Activated CD4-positive, alpha-beta T cell treated with anti-CD3 and anti-CD28 coated beads for 36 hours (primary cell): ENCODE measurements around the gene SECISBP2. TPM values are rescaled to one million over a fixed set of nuclear protein-coding genes. Genes with fewer than 3 reads are reported as not detected.

Experiments
- ATAC-seq: fragments of 200-7000 bp; cut with Tn5 transposase; one replicate; pipeline ENCODE4 v1.10.0; 2021; ENCODE audit warnings: mild to moderate bottlenecking, moderate library complexity
- CTCF ChIA-PET: fragments of 350-600 bp; sonication (Branson Sonifier 250); formaldehyde crosslinking; loops from one replicate; lab custom pipeline; 2021; ENCODE audit warnings: antibody characterized with exemption; lab: Charles Lee
- POLR2A ChIA-PET: fragments of 350-600 bp; sonication (Branson Sonifier 250); formaldehyde crosslinking; loops from one replicate; lab custom pipeline; 2021; ENCODE audit warnings: antibody characterized with exemption, inconsistent platforms; lab: Charles Lee
- DNase-seq: peaks from one replicate; pipeline ENCODE4 v3.0.0-alpha.2; 2020
- H3K27ac Mint-ChIP-seq: one replicate; pipeline ENCODE4 v1.8.0; 2021; ENCODE audit warnings: mixed read lengths
- H3K27me3 Mint-ChIP-seq: one replicate; pipeline ENCODE4 v1.8.0; 2021; ENCODE audit warnings: mixed read lengths
- H3K36me3 Mint-ChIP-seq: one replicate; pipeline ENCODE4 v1.8.0; 2021; ENCODE audit warnings: low read depth, mixed read lengths
- H3K4me1 Mint-ChIP-seq: one replicate; pipeline ENCODE4 v1.8.0; 2021; ENCODE audit warnings: mixed read lengths
- H3K4me3 Mint-ChIP-seq: one replicate; pipeline ENCODE4 v1.8.0; 2021; ENCODE audit warnings: mild to moderate bottlenecking, moderate library complexity, mixed read lengths
- H3K9me3 Mint-ChIP-seq: one replicate; pipeline ENCODE4 v1.8.0; 2021; ENCODE audit warnings: low read depth, mixed read lengths
- intact Hi-C, 2 experiments: fragments of 100-400 bp; cut with DNase I in 1 of 2; cut with micrococcal nuclease in 1 of 2; formaldehyde crosslinking; loops; one replicate each; pipeline versions ENCODE4 v1.14.2 to v1.15.1; 2022 to 2024; cut with DNase I, micrococcal nuclease
- total RNA-seq, 2 experiments: library from RNA; stranded (reverse); gene quantifications; one replicate each; pipeline ENCODE4 v1.2.3, GENCODE V29; 2021

SECISBP2 gene
- total RNA-seq, 2 experiments from 2014 or later: 38.6 to 49.9 TPM

DNA sequence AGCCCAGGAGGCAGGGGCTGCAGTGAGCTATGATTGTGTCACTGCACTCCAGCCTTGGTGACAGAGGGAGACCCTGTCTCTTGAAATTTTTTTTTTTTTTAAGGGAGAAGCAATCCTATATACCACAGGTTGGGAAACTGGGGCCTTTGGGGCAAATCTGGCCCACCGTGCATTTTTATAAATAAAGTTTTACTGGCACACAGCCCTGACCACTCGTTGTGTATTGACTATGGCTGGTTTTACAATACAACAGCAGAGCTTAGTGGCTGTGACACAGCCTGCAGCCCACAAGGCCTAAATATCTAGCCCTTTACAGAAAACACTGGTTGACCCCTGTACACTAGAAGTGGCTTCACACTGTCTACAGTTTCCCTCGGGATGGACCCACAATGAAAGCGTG lies 58.0 kb downstream of the SECISBP2 start:
- DNase-seq (no peak), ATAC-seq (no peak)
- H3K27ac Mint-ChIP-seq: peak overlapping the region; percentile 47
- H3K36me3 Mint-ChIP-seq: peaks cover 44% of the 10 kb centered on the region
- no peak overlapping the region for H3K4me3 Mint-ChIP-seq
- CTCF ChIA-PET: interaction anchor here (1.2 to 1.4 kb wide), 2 partner anchors 10 to 173 kb away, joined by 4 to 5 read pairs; no protein-coding TSS in a partner anchor
- H3K4me1 Mint-ChIP-seq: peaks cover 35% of the 10 kb centered on the region
- POLR2A ChIA-PET: interaction anchor here (0.5 kb wide), 1 partner anchor 548 kb away, joined by 3 read pairs; no protein-coding TSS in a partner anchor
- intact Hi-C loops: no loop called here
- no peaks in the 10 kb centered on the region for H3K27me3 Mint-ChIP-seq
- H3K9me3 Mint-ChIP-seq: no peaks in the 10 kb centered on the region

DNA sequence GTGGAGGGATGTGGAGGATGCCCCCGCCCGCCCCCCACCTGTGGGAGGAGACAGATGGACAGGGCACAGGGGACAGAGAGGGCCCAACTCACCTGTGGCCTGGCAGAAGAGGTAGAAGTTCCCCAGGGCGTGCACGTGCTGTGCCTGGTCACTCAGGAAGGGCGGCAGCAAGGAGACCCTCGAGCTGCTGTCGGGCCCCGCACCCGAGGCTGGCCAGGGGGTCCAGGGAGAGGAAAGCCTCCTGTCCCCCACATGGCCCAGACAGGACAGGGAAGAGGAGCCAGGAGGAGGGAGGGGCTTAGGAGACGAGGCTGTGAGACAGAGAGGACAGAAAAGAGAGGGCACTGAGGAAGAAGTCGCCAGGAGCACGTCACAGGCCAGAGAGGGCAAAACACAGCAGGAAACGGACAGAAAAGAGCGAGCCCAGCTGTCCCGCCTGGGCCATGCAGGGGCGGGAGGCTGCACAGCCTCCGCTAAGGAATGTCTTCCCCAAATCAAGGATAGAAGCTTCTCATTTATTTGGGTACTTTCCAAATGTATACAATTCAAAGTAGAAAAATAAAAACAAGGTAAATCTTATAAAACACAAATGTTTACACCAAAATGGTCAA lies 58.5 kb downstream of the SECISBP2 start:
- DNase-seq: no peak
- POLR2A ChIA-PET: interaction anchor here (0.5 kb wide), 1 partner anchor 548 kb away, joined by 3 read pairs; no protein-coding TSS in a partner anchor
- Mint-ChIP-seq H3K36me3 (peaks cover 50% of the 10 kb centered on the region), H3K4me1 (peaks cover 41% of the 10 kb centered on the region), H3K27ac (peak overlapping the region; percentile 58), H3K9me3 (no peaks in the 10 kb centered on the region), H3K4me3 (no peak overlapping the region), H3K27me3 (no peaks in the 10 kb centered on the region)
- CTCF ChIA-PET: no interaction called here
- intact Hi-C loops: no loop called here
- ATAC-seq: no peak

DNA sequence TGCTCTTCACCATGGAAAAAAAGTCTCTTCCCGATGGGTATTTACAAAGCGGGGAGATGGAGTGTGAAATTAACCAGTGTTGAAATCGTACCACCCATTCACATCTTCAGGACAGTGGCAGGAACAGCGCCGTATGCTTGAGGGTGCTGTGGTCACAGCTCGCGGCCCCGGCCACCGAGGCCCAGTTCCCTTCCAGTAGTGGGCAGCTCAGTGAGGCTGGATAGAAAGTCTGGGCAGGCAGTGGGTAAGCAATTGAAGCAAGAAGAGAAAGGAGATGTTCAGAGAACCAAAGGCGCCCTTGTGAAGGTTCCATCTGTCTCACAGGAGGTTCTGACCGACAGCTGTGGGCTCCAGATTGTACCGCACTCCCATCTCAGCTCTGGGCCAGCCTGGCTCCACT lies 59.1 kb downstream of the SECISBP2 start:
- no peak for ATAC-seq
- Mint-ChIP-seq H3K9me3 (no peaks in the 10 kb centered on the region), H3K27ac (peak overlapping the region; percentile 58), H3K4me1 (peaks cover 47% of the 10 kb centered on the region), H3K27me3 (no peaks in the 10 kb centered on the region), H3K36me3 (peaks cover 55% of the 10 kb centered on the region), H3K4me3 (no peak overlapping the region)
- DNase-seq: no peak
- intact Hi-C loops: no loop called here
- ChIA-PET CTCF (no interaction called here), POLR2A (no interaction called here)

DNA sequence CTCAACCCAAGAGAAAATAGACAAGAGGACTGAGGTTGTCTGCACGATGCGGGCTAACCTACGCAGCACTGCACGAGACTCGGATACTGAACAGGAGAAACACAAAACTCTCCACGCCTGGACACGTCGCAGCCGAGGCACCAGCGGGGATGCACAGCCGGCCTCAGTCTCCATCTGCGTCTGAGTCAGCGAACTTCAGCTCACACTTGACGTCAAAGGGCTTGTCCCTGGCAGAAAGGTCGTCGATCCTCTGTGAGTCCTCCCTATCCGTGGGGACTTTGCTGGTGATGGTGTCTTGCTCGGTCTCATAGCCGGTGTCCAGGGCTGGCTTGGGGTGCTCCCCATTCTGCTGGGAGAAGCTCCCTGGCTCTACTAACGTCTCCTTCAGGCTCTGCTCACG lies 60.2 kb downstream of the SECISBP2 start:
- DNase-seq (no peak), ATAC-seq (no peak)
- Mint-ChIP-seq H3K36me3 (peaks cover 63% of the 10 kb centered on the region), H3K27me3 (no peaks in the 10 kb centered on the region), H3K4me1 (peaks cover 55% of the 10 kb centered on the region), H3K4me3 (no peak overlapping the region), H3K27ac (peak overlapping the region; percentile 80), H3K9me3 (no peaks in the 10 kb centered on the region)
- intact Hi-C loops: no loop called here
- ChIA-PET POLR2A (interaction anchor here (0.7 kb wide), 1 partner anchor 433 kb away, joined by 4 read pairs; no protein-coding TSS in a partner anchor), CTCF (no interaction called here)

DNA sequence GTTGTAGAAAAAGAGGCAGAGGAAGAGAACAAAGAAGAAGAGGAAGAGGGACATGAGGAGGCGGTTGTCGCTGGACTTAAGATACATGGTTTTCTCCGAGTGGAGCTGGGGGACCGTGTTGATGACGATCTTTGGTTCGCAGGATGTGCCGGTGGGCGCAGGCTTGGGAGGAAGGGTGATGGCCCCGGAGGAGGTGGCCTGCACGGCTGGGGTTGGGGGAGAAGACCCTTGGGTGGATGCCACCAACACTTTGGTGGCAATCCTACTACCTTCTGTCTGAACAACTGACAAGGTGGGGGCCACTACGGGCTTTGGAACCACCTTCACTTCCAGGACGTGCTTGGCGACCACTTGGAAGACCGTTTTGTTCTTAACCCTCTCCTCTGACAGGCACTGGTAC lies 60.7 kb downstream of the SECISBP2 start:
- H3K9me3 Mint-ChIP-seq: no peaks in the 10 kb centered on the region
- H3K36me3 Mint-ChIP-seq: peaks cover 66% of the 10 kb centered on the region
- ChIA-PET POLR2A (no interaction called here), CTCF (no interaction called here)
- H3K27ac Mint-ChIP-seq: peak overlapping the region; percentile 80
- H3K4me1 Mint-ChIP-seq: peaks cover 58% of the 10 kb centered on the region
- no peaks in the 10 kb centered on the region for H3K27me3 Mint-ChIP-seq
- intact Hi-C loops: no loop called here
- DNase-seq (no peak), ATAC-seq (no peak)
- no peak overlapping the region for H3K4me3 Mint-ChIP-seq

DNA sequence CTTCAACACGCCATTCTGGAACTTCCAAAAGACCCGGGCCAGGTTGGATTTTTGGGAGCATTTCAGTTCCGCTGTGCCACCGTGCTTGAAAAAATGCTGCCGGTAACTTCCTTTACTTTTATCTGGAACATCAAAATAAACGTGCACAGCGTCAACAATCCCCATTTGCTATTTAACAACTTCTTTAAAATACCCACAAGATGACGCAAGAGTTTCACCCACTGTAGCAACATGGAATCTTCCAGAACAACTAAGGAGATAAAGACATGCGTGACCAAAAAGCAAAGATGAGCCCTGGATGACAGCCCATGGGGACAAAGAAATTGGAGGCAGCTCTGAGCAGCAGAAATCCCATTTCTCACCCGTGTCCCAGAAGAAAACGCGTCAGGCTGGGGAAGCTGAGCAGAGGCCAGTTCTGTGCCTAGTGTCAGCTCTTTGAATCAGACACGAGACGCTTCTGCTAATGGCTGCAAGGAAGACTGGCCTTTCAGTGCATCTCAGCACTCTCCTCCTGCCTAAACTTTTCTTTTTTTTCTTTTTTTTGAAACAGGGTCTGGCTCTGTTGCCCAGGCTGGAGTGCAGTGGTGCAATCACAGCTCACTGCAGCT lies 61.3 kb downstream of the SECISBP2 start:
- intact Hi-C loops: no loop called here
- ChIA-PET POLR2A (interaction anchor here (0.6 kb wide), 1 partner anchor 45 kb away, joined by 3 read pairs; no protein-coding TSS in a partner anchor), CTCF (interaction anchor here (1.3 kb wide), 1 partner anchor 150 kb away, joined by 3 read pairs; no protein-coding TSS in a partner anchor)
- no peaks in the 10 kb centered on the region for H3K27me3 Mint-ChIP-seq
- no peaks in the 10 kb centered on the region for H3K9me3 Mint-ChIP-seq
- DNase-seq: no peak
- peaks cover 71% of the 10 kb centered on the region for H3K36me3 Mint-ChIP-seq
- H3K4me3 Mint-ChIP-seq: no peak overlapping the region
- H3K27ac Mint-ChIP-seq: peak overlapping the region; percentile 80
- peaks cover 63% of the 10 kb centered on the region for H3K4me1 Mint-ChIP-seq
- no peak for ATAC-seq

DNA sequence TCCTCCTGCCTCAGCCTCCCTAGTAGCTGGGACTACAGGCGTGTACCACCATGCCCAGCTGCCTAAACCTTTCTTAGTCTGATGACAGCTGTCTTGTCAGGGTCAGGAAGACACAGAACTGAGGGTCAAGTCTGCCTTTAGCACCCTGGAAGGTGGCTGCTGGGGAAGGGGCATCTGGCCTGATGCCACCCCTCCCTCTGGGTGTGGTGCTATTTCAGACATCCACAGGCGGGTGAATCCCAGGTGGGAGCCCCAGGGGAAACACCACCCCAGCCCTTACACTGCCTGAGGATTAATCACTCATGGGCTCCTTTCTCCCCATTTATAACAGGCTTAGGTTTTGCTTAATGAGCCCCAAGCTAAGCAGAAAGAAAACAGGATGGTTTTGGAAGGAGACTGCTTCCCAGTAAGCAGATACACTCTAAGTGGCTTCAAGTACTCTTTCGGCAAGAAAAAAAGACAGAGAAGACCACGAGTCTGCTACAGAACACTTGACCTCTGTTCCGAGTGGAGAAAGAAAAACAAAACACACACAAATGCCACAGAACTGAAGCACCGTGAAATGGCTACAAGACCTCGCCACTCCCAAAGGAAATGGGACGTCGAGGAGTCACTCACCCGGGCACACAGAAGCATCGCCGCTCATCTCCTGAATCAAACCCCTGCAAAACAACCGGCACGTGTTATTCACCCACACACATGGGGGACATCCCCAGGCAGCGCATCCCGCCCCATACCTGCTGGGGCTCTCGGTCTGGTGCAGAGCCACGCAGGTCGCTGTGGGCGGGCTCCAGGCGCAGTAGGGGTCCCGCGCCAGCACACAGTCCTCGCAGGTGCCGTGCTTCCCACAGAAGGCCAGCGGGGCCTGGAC lies 62.4 kb downstream of the SECISBP2 start:
- intact Hi-C loops: no loop called here
- Mint-ChIP-seq H3K4me1 (peaks cover 62% of the 10 kb centered on the region), H3K9me3 (no peaks in the 10 kb centered on the region), H3K4me3 (no peak overlapping the region), H3K36me3 (peaks cover 76% of the 10 kb centered on the region), H3K27ac (peak overlapping the region; percentile 80), H3K27me3 (no peaks in the 10 kb centered on the region)
- DNase-seq: no peak
- no peak for ATAC-seq
- CTCF ChIA-PET: interaction anchor here (0.7 to 1.3 kb wide), 2 partner anchors 149 to 175 kb away, joined by 3 read pairs; no protein-coding TSS in a partner anchor
- POLR2A ChIA-PET: interaction anchor here (0.6 kb wide), 1 partner anchor 44 kb away, joined by 3 read pairs; no protein-coding TSS in a partner anchor

DNA sequence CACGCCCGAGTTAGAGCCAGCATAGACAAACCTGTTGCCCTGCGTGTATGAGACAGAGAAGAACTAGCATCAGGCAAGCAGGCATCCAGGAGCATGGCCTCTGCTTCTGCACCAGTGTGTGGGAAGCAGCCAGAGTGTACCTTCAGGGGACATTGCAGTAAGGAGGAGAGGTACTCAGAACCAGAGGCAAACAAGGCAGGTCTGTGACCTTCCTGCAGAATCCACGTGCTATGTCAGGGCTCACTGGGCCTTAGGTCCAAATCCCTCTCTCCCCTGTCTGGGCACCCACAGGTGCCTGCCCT lies 63.0 kb downstream of the SECISBP2 start:
- POLR2A ChIA-PET: no interaction called here
- ATAC-seq: no peak
- intact Hi-C loops: no loop called here

DNA sequence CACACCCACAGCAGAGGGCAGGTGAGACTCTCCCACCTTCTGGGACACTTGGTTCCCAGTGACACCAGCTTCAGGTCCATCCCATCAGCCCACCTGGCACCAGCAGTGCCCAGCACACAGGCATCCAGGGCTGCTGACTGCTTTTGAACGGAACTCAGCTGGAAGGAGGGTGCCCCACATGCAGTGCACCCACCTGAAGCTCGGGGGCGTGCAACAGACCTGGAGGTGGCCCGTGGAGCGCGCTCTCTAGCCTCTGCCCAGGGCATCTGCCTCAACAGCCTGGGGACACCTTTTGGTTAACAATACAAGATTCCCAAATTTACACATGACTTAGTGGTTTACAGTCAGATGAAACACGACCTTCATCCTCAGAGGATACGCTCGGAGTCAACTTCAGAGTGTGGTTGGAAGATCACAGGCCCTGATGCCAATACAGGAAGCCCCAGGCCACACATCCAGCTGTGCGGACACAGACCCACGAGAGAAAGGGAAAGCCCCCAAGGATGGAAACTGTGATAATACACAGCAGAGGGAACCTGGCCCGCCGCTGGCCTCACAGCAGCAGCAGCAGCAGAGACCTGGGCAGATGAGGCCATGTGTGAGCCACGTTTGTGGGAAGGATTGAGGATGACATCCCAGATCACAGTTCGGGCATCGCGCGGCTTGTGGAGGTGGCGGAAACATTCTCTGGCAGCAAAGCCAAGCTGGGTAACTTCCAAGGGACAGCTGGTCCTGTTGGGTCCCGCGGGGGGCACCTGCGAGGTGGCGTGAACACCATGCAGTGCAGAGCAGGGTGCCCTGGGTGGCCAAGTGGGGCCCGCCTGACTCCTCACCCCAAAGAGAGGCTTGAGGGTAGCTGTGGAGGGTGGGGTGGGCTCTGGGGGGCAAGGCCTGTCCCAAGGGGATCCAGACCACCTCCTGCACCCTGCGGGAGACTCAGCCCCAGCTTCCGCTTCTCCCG lies 64.0 kb downstream of the SECISBP2 start:
- H3K4me1 Mint-ChIP-seq: peaks cover 51% of the 10 kb centered on the region
- ATAC-seq: peak; percentile 55
- H3K36me3 Mint-ChIP-seq: peaks cover 83% of the 10 kb centered on the region
- DNase-seq: peak; percentile 58
- H3K4me3 Mint-ChIP-seq: peak overlapping the region; percentile 10
- H3K27ac Mint-ChIP-seq: peak overlapping the region; percentile 86
- no peaks in the 10 kb centered on the region for H3K9me3 Mint-ChIP-seq
- POLR2A ChIA-PET: interaction anchor here (1.0 kb wide), 1 partner anchor 97 kb away, joined by 5 read pairs; no protein-coding TSS in a partner anchor
- CTCF ChIA-PET: interaction anchor here (0.7 to 1.4 kb wide), 3 partner anchors 26 to 167 kb away, joined by 3 to 8 read pairs (median 3); no protein-coding TSS in a partner anchor
- intact Hi-C loops: no loop called here
- H3K27me3 Mint-ChIP-seq: no peaks in the 10 kb centered on the region

More for the DNA sequence above, 63.0 kb downstream of the SECISBP2 start:
- H3K27ac Mint-ChIP-seq: peak overlapping the region; percentile 80
- H3K36me3 Mint-ChIP-seq: peaks cover 81% of the 10 kb centered on the region
- no peak overlapping the region for H3K4me3 Mint-ChIP-seq
- no peak for DNase-seq
- peaks cover 58% of the 10 kb centered on the region for H3K4me1 Mint-ChIP-seq
- H3K27me3 Mint-ChIP-seq: no peaks in the 10 kb centered on the region
- no peaks in the 10 kb centered on the region for H3K9me3 Mint-ChIP-seq
- CTCF ChIA-PET: no interaction called here

DNA sequence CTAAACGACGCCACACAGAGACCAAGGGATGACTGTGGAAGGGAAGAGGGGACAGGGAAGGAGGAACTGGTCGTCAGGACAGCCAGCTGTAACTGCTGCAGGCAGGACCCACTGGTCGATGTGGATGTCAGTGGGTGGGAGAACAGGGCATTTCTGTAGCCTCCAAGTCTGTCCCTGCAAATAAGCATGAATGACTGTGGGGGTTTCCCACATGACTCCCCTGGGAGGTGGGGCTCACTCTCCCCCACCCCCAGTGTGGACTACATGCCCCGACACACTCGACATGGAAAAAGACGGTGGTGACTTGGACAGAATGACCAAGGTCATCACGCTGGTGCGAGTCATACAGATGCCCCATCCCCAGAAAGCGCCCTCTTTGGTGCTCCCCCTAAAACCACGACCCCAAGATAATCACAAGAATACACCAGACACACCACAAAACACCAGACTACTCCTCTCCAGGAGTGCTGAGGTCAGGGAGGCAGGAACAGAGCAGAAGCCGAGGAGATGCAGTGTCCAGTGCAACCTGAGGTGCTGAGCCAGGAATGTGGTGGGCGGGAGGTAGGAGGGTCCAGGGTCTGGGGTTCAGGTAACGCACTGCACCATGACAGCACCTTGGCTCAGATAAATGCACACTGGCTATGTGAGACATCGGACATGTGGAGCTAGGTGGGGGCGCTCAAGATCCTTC lies 64.9 kb downstream of the SECISBP2 start:
- H3K9me3 Mint-ChIP-seq: no peaks in the 10 kb centered on the region
- POLR2A ChIA-PET: no interaction called here
- H3K4me1 Mint-ChIP-seq: peaks cover 51% of the 10 kb centered on the region
- H3K36me3 Mint-ChIP-seq: peaks cover 81% of the 10 kb centered on the region
- intact Hi-C loops: no loop called here
- H3K4me3 Mint-ChIP-seq: no peak overlapping the region
- CTCF ChIA-PET: interaction anchor here (0.6 to 1.4 kb wide), 3 partner anchors 15 to 166 kb away, joined by 5 to 8 read pairs (median 5); no protein-coding TSS in a partner anchor
- no peak for DNase-seq
- ATAC-seq: no peak
- peak overlapping the region; percentile 83 for H3K27ac Mint-ChIP-seq
- H3K27me3 Mint-ChIP-seq: no peaks in the 10 kb centered on the region
